Activated CD4-positive, alpha-beta T cell treated with anti-CD3 and anti-CD28 coated beads, Interleukin-2, amount 50 U/mL, for 16 hours (primary cell): Measurements from ENCODE around the gene RBMS3.
"Not testable (repeated sequence)": the region's sequence is repeated elsewhere in the genome, so short reads cannot be mapped to it uniquely, and the experiment has no call there.

Experiments used
- DNase-seq: peaks from one replicate; pipeline ENCODE4 v3.0.0-alpha.2; 2020

The RBMS3 gene

GRCh38 chr3:29280404-29281093, at the start of gene RBMS3:
Gene RBMS3, plus strand, starts transcription at chr3:29281071.
- peak; percentile 52 for DNase-seq

GRCh38 chr3:29233126-29233525, 47.7 kb upstream of the RBMS3 start:
- DNase-seq, result not testable (repeated sequence)

- DNase-seq, result no peak
These were observed 44.6 kb upstream of the RBMS3 start for GRCh38 chr3:29236146-29236840.

GRCh38 chr3:29239376-29239775, 41.5 kb upstream of the RBMS3 start:
- DNase-seq, result no peak

GRCh38 chr3:29240248-29240647, 40.6 kb upstream of the RBMS3 start:
- DNase-seq, result no peak

GRCh38 chr3:29240887-29241286, 40.0 kb upstream of the RBMS3 start:
- DNase-seq, result no peak

- no peak for DNase-seq
These were observed 39.0 kb upstream of the RBMS3 start for GRCh38 chr3:29241855-29242254.

- no peak for DNase-seq
These were observed 38.6 kb upstream of the RBMS3 start for GRCh38 chr3:29242296-29242695.

- peak; percentile 2 for DNase-seq
These were observed 35.4 kb upstream of the RBMS3 start for GRCh38 chr3:29245441-29245840.

- no peak for DNase-seq
These were observed 33.7 kb upstream of the RBMS3 start for GRCh38 chr3:29247088-29247745.

GRCh38 chr3:29249829-29250345, 31.0 kb upstream of the RBMS3 start:
- DNase-seq, result no peak

GRCh38 chr3:29255854-29256696, 24.8 kb upstream of the RBMS3 start:
- no peak for DNase-seq

- no peak for DNase-seq
These were observed 22.7 kb upstream of the RBMS3 start for GRCh38 chr3:29258161-29258560.

GRCh38 chr3:29261119-29261518, 19.8 kb upstream of the RBMS3 start:
- no peak for DNase-seq

- no peak for DNase-seq
These were observed 17.4 kb upstream of the RBMS3 start for GRCh38 chr3:29263476-29263875.

GRCh38 chr3:29265509-29266072, 15.3 kb upstream of the RBMS3 start:
- DNase-seq, result no peak

- no peak for DNase-seq
These were observed 13.6 kb upstream of the RBMS3 start for GRCh38 chr3:29267226-29267625.

GRCh38 chr3:29268651-29269050, 12.2 kb upstream of the RBMS3 start:
- DNase-seq, result no peak

- DNase-seq, result no peak
These were observed 10.1 kb upstream of the RBMS3 start for GRCh38 chr3:29270752-29271151.

- DNase-seq, result no peak
These were observed 9.4 kb upstream of the RBMS3 start for GRCh38 chr3:29271475-29271874.

GRCh38 chr3:29274667-29275066, 6.2 kb upstream of the RBMS3 start:
- peak; percentile 23 for DNase-seq

- no peak for DNase-seq
These were observed 5.6 kb upstream of the RBMS3 start for GRCh38 chr3:29275309-29275708.

GRCh38 chr3:29277249-29277648, 3.6 kb upstream of the RBMS3 start:
- DNase-seq, result no peak
